ENCODE measurements around the gene NSL1.

- no peak for TF ChIP-seq EZH2 (IDR thresholded peaks at IDR 0.05; ENCODE audit: insufficient read depth, poor library complexity, severe bottlenecking)
- no peak for TF ChIP-seq EZH2phosphoT487 (IDR thresholded peaks at IDR 0.05; ENCODE audit: insufficient read depth, low read depth)
Measured at GRCh38 chr1:212718499-212718898, 73.1 kb downstream of the NSL1 start.

Measured in GM23248 (cell line).